Endometrial microvascular endothelial cells (primary cell): ENCODE results near the gene CCDC190. TPM values are rescaled to one million over a fixed set of nuclear protein-coding genes. Genes with fewer than 3 reads are reported as not detected.
"Not testable (repeated sequence)": the region's sequence is repeated elsewhere in the genome, so short reads cannot be mapped to it uniquely, and the experiment has no call there.

Experiments used
- in situ Hi-C: cut with HindIII; loops from 2 replicates; pipeline ENCODE4 v1.10.0; 2017; ENCODE audit warnings: low sequenced_read_pairs, low pct_unique_long_range_greater_than_20kb; ENCODE audit errors: inconsistent ontology term
- total RNA-seq: library from RNA; depleted of rRNA; stranded (reverse); fragments of >200 nt; gene quantifications from one replicate; pipeline ENCODE4 v1.2.3, GENCODE V29; 2015; ENCODE audit errors: inconsistent ontology term

Gene CCDC190
- total RNA-seq, 1 donor from 2014 or later: 5.9 TPM

DNA sequence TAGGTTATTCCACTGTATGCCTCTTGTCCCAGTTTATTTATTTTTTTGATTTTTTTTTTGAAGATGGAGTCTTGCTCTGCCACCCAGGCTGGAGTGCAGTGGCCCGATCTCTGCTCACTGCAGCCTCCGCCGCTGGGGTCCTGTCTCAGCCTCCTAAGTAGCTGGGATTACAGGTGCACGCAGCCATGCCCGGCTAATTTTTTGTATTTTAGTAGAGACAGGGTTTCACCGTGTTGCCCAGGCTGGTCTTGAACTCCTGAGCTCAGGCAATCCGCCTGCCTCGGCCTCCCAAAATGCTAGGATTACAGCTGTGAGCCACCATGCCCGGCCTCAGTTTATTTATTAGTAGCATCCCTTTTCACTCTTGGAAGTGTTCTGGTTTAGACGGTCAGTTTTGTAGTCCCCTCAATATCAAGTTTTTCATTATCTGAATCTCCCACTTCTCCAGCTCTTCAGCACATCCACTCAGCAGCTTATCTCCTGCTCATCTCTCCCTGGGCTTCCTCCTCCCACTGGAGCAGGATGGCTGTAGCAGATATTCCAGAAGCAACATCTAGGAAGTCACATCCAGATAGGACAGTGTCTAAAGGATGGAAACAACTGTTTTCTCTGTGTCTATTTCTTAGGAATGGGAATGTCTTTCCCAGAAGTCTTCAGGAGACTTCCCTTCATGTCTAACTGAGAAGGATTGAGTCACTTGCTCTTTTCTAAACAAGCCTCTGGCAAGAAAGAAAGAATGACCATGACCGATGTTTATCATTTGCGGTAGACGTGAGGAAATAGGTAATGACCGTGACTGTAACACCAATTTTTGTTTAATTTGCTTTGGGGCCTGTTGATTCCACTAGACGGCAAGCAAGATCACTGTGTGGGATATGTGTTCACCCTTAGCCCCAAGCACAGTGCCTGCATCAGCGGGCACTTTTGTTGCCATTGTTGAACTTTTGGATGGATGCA, 14.4 kb downstream of the CCDC190 start:
- in situ Hi-C loops: no loop called here

DNA sequence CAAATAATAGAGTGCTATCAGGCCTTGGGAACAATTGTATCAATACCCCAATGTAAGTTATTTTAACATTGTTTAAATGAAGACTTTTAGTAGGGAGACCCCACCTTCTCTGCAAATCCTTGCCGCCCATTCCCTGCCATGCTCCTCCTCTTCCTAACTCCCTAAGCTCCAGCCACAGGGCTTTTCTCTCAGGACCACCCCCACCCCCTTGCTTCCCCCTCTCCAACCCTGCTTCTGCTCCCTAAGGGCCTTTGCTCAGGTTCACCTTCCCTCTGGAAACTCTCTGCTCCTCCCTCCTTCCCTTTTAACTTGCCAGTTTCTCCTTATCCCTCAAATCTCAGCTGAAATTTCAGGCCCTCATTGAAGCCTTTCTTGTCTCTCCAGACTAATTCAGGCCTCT, 16.8 kb downstream of the CCDC190 start:
- in situ Hi-C loops: no loop called here

DNA sequence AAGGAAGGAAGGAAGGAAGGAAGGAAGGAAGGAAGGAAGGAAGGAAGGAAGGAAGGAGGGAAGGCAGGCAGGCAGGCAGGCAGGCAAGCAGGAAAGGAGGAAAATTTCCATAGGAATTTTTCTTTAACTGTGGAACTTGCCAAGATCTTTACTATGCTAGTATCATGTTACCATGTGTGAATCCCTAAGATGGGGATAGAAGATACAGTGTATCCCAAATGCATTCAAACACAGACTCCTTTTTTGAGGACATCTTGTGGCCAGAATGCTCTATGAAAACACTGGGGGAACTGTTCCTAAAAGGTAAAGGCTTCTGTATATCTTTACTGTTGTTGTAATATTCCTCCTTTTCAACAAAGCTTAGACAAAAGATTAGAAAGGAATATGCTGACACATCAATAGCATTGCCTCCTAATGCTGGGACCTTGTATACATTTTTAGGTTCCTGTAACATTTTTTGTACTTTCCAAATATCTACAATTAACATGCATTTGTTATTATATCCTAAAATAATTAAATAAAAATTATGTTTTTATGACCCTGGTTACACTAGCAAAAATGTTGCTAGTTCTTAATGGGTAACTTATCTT, 20.6 kb downstream of the CCDC190 start:
- in situ Hi-C loops: no loop called here

DNA sequence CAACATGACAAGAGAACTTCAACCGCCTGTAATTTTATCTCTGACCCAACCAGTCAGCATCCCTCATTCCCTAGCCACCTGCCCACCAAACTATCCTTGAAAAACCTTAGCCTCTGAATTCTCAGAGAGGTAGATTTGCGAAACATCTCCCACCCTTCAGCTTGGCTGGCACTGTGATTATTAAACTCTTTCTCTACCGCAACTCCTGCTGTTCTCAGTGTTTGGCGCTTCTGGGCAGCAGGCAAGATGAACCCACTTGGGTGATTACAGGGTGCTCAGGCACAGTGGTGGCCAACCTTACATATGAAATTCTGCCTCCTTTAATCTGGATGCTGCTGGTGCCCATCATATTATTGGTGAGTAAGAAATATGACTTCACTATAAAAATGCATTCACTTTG, 22.1 kb downstream of the CCDC190 start:
- in situ Hi-C loops: no loop called here

DNA sequence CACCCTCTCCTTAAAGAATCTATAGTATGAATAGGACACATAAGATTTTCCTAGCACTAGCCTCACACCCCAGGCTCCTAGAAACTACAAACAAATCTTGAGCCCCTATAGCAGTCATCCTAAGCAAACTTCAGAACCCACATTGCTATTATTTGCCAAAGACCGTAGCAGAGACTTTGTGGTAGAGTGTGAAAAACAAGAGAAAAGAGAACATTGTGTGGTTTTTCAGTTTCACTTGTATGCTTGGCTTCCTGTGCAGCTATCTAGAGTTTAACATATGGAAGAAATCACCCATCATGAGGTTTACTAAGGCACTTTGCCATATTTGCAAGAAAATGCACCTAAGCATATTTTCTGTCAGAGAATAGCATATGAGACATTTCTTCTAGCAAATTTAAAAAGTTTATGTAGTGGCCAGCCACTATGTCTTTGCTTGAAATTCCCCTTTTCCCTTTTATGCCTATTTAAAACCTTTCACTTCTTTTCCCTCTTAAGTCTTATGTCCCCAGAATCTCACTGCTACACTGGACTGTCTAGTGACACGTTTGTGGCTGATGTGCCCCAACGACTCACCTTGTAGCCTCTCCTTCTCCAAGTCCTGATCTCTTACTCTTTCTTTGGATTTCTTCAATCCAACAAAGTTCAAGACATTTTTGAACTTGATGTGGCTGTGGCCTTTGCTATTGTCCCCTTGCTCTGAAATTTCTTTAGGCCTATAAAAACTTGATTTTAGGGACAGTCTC, 25.6 kb downstream of the CCDC190 start:
- in situ Hi-C loops: no loop called here

DNA sequence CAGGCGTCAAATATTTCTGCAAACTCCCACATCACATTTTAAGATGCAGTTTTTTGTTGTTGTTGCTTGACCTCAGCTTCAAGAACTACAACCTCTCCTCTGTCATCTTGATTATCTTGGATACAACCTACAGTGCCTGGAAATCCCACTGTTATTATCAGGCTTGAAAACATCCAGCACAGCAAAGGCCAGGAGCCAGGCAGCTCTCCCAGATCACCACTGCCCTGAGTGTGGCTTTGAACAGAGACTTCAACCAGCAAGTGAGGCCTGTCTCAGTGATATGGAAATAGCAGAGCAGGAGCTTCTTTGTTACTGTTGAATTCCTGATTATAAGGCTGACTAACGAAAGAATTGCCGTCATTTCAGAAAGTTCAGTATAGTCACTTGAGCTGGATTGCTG, 28.5 kb downstream of the CCDC190 start:
- in situ Hi-C loops: no loop called here

DNA sequence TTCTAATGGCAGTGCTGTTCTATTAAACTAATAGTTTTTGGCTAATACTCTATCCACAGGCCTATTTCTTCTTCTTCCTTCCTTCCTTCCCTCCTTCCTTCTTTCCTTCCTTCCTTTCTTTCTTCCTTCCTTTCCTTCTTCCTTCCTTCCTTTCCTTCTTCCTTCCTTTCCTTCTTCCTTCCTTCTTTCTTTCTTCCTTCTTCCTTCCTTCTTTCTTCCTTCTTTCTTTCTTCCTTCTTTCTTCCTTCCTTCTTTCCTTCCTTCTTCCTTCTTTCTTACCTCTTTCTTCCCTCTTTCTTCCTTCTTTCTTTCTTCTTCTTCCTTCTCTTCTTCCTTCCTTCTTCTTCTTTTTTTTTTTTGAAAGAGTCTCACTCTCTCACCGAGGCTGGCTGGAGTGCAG, 31.7 kb downstream of the CCDC190 start:
- in situ Hi-C loops: no loop called here

DNA sequence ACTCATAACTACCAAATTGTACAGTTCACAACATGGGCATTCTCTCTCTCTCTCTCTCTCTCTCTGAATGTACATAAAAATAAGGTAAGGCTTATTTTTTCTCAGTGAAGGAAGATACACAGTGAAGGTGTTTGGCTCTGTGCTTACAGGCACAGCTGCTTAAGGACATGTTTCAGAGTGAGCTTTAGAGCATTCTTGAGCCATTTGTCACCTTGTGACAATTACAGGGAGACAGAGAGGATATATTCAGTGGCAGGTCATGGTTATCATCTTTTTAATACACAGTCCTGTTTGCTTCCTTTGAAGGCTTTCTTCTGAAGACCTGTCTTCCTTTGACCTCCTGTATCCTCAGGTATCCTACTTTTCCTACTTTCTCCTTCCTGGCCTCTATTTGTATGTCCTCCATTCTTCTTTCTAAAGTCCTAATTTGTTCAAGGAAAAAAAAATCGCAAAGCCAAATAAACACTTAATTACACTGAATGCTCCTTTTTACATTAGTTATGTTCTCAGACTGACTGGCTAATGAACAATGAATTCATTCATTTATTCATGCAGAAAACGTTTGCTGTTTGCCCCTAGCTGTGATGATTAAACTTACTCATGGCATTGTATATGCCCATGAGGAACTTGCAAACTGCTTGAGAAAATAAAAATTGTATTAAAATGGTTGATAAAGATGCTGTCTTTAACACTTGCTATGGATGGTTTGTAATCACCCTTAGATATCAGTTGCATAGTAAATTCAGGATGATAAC, 37.0 kb downstream of the CCDC190 start:
- in situ Hi-C loops: no loop called here

DNA sequence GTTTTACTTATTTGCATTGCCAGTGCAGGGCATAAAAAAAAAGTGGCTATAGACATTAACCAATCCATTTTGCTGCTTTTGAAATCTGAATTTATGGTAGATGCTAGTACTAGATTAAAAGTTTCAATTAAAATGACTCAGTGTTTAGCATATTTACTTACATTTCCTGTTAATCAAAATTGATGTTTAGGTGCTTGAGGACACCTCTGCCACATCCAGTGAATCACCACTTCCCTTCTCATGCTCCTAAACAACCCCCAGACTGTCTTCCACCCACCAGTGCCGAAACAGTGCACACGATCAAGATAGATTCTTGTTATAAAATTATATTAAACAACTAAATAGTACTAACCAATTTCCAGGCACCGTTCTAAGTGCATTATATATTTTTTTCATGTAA, 37.7 kb downstream of the CCDC190 start:
- in situ Hi-C loops: no loop called here

DNA sequence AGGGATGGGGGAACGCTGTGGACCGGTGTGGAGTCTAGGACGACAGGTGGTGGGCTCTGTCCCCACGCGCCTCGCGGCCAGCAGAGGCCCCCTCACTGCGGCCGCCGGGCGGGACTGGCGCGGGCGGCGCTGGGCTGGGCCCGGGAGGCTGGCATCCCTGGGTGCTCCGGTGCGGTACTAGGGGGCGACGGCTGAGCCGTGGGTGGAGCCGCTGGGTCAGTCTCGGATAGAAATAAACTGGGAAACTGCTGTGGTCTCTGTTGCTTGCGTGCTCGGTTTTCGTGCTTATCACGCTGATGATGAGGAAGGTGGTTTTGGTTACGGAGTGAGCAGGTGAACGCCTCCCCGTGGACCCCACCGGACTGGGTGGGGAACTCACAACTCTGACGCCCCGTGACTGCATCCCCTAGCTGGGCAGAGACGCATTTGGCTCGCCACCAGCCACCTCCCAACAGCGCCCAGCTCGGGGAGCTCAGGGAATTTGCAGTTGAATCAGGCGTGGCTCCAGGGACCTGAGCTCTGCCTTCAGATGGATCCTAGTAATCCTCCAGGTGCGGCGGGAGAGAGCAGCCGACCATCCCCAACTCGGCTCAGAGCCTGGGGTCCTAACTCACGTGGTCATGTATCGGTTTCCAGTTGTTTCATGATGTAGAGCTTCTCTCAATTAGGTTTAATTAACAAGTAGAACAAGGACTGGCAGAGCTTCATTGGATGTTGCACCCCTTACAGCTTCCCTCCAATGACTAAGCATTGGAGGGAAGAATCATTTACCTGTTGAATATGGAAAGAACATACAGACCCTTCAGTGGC, 38.4 kb downstream of the CCDC190 start:
- in situ Hi-C loops: no loop called here

DNA sequence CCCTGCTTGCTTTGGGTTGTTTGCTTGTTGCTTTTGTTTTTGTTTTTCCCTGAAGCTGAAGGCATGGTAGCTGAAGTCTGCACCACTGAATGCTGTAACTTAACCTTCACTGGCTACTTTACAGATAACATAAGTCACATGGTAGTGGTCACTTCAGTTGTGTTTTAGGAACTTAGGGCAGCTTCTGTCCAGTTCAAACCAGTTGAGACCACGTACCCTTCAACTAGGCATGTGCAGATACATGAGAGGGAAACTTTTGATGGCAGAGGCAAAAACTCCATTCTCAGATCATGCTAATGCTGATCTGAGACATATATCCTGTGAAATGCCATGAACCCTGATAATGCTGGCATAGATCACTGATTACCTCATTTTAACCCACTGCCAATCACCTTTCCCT, 42.3 kb downstream of the CCDC190 start:
- in situ Hi-C loops: not testable (repeated sequence)

DNA sequence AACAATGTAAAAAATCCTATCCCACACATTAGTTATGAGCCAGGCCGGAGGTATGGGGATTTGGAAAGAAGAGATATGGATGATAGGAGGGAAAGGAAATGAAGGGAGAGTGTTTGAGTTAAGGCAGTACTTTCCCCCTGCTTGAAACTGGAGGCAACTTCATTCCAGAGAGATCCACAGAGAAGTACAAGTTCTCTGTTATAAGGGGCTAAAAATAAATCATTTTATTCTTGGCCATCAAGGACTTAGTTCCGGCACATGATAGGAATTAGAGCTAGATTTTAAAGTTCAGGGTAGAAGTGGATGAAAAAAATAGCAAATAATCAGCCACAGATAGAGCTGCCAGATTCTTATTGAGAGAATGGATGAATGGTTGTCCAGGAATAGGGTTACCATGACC, 42.8 kb downstream of the CCDC190 start:
- in situ Hi-C loops: not testable (repeated sequence)

DNA sequence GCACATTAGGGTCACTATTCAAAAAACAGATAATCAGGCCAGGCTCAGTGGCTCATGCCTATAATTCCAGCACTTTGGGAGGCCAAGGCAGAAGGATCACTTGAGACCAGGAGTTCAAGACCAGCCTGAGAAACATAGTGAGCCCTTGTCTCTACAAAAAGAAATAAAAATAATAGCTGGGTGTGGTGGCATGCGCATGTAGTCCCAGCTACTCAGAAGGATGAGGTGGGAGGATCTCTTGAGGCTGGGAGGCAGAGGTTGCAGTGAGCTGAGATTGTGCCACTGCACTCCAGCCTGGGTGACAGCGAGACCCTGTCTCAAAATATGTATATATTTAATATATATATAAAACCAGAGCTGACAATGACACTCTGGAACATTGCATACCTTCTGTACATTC, 48.6 kb downstream of the CCDC190 start:
- in situ Hi-C loops: not testable (repeated sequence)

DNA sequence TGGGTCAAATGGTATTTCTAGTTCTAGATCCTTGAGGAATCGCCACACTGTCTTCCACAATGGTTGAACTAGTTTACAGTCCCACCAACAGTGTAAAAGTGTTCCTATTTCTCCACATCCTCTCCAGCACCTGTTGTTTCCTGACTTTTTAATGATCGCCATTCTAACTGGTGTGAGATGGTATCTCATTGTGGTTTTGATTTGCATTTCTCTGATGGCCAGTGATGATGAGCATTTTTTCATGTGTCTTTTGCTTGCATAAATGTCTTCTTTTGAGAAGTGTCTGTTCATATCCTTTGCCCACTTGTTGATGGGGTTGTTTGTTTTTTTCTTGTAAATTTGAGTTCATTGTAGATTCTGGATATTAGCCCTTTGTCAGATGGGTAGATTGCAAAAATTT, 53.5 kb downstream of the CCDC190 start:
- in situ Hi-C loops: not testable (repeated sequence)

Other genes with a start within 250 kb of the CCDC190 start
- gene DDR2, start 228.7 kb downstream of the CCDC190 start, total RNA-seq: 2.7 TPM
- 20.4 TPM for gene HSD17B7, start 70.5 kb downstream of the CCDC190 start, total RNA-seq
- 135 TPM for gene RGS4, start 208.2 kb upstream of the CCDC190 start, total RNA-seq